GM19463 (cell line): ENCODE results near the gene LDLRAD4.

ENCODE experiments used
- ATAC-seq: cut with Tn5 transposase; IDR thresholded peaks from one replicate; pipeline ENCODE4 v1.9.1; 2021; ENCODE audit warnings: mild to moderate bottlenecking, moderate library complexity; ENCODE audit not compliant: unreplicated experiment

The LDLRAD4 gene

DNA sequence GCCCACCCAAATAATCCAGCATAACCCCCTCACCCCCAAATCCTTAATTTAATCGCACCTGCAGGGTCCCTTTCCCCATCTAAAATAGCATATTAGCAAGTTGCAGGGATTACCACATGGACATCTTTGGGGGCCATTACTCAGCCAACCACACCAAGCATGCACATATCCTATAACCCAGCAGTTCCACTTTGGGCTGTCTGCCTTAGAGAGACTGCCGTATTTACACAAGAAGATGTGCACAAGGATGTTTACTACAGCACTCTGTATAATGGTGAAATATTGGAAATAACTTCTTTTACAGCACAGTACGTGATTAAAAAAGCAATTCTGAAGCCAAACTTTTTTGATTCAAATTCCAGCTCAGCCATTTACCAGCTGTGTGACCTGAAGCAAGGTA, 17.3 kb upstream of the LDLRAD4 start:
- no peak for ATAC-seq

DNA sequence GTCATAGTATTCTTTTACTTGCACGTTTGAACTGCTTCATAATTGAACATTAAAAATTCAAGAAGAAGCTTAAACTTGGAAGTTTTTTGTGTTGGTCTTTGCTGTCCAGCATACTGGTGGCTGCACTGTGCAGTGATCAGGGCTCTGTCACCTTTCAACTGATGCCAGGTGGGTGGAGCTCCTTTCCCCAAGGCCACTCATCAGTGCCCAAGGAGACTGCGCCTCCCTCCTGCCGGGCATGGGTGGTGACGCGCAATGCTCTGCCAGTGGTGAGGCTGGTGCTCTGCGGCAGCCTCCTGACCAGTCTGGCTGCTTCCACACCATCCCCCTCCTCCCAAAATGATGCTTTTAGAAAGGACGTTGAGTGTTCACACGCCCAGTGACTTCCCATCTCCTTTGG, 16.0 kb upstream of the LDLRAD4 start:
- no peak for ATAC-seq

DNA sequence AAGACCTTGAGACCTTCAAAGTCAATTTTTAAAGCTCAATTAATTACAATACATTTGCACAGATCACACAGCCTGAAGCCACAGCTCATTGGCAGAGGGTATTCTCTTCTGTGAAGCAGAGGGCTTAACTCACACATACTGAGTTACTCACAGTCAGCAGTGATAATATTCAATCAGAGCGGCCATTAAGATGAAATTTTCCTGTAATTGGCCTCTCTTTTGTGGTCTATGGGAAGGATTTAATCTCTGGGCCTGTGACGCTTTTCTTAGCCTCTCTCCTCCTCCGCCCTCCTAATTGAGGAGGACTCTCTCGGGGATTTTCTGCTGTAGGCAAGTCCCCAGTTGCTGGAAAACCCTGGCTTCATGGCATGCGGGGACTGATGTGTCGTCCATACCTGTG, 12.3 kb upstream of the LDLRAD4 start:
- no peak for ATAC-seq

DNA sequence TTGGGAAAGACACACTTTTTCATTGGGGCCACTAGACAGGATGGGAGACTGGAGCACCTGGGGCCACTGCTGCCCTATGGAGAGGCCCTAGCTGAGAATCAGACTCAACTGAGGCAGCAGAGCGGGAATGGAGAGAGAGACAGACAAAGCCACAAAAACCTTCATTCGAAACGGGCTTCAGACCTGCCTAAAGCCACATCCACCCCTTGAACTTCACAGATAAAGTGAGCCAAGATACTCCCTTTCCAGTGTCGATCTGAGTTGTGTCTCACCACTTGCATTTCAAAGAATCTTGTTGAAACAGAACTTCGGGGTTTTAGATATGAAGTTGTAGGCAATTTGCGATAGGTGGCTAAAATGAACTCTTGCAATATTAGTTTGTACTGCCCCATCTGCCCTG, 11.3 kb upstream of the LDLRAD4 start:
- ATAC-seq = no peak

DNA sequence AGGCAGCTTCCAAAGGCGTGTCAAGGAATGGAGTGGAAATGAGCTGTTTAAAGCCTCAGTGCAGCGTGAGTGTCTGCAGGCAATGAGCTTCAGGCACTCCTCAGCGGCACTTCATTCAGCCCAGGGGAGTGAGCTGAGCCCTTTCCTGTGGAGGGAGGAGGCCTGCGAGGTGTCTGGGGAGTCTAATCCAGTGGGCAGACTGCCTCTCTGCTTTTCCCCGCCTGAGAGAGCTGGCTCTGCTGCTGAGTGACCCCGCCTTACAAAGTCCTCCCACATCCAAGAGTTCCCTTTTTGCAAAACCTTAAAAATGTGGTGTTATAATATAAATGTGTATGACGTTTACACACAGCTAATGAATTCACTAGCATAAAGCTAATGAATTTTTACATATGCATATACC, 7.0 kb upstream of the LDLRAD4 start:
- ATAC-seq = no peak

DNA sequence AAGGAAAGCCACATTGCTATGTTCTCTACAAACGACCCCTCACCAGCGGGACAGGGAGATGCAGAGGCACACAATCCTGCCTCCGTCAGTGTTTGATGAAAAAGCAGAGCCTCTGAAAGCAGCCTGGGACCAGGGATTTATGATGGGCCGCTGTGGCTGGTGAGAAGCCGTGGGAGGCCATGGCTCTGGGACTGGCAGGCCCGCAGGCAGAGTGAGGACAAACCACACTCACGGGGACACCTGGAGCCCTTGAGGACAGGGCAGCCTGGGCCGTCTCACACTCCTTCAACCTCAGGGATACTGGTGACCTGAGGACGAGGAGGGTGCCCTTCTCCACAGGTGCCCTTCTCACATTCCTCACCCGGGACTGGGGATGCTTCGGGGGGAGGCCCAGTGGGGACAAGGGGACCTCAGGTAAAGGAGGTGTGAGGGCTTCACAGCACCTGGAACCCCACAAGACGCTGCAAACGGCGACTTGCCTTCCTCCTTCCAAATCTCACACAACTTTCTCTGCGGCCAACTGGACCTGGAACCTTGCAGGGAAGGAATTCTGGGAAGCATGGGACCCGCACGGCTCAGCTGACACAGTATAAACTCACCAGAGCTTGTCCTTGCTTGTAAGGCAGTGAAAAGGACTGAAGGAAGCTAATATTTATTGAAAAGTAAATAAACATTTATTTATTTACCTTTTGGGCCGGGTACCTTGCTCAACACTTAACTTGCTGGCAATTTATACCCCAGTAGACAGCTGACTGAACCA, 5.3 kb upstream of the LDLRAD4 start:
- no peak for ATAC-seq

DNA sequence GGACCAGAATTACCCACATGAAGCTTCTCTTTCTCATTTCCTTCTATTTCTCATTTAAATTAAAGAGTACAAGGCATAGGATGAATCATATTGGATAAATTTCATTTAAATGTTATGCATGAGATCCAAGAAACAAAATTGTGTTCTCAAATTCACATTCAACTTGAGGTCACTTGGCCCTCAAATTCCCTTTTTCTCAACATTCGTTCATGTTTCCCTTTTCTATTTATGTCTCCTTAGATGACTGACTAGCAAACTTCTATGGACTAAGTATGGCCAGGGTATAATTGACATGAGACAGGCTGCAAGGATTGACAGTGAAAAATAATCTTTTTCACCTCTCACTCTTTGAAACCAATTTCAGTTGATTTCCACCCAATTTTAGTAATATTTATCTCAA, 4.0 kb upstream of the LDLRAD4 start:
- ATAC-seq = no peak

DNA sequence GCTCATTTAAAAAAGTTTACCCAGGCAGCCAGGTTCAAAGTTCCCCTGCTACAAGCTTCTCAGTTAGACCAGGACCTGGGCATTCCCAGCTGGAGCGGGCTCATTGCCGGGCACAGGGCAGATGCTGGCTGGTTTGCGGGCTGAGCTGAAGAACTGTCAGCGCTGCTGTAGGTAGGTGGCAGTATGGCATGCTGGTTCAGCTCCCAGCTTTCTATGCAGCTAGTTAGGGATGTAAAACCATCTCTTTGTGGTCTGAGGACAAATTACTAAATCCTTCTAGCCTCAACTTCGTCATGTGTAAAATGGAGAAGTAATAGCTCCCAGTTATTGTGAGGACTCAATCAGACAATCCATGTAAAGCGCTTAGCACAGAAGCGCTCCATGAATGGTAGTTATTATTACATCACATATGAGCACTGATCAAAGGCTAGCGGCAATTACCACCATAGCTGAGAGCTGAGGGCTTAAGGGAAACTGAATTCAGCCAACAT, 2.4 kb upstream of the LDLRAD4 start:
- peak; percentile 49 for ATAC-seq

DNA sequence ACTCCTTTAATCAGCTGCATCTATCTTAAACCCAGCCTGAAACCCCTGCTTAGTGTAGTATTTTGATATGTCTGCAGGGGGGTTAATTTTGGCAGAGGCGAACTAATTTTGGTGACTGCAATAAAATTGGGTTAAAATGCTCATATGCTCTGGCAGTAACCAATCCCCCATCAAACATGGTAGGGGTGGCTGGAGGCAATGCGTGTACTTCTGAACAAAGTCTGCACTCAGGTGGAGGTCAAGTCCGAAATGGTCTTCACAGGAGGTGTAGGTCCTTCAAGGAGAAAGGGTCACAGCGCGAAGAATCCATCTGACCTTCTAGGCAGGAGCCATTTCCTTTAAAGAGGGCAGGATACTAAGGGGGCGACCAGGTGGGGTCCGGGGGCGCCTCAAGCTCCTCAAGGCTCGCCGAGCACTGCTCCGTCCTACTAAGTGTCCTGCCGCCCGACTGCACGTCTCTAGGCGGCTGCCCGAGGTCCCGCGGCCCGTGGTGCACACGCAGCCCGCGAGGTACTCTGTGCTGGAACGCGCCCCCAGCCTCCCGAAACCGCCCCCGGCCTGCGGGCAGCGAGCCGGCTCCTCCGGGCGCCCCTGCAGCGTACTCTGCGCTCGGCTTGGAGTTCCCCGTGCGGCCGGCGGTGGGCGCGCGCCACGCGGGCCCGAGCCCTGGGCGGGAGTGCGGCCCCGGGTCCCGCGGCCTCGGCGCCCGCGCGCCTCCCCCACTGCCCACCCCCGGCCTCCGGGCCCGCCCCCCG, 1.7 kb upstream of the LDLRAD4 start:
- no peak for ATAC-seq

DNA sequence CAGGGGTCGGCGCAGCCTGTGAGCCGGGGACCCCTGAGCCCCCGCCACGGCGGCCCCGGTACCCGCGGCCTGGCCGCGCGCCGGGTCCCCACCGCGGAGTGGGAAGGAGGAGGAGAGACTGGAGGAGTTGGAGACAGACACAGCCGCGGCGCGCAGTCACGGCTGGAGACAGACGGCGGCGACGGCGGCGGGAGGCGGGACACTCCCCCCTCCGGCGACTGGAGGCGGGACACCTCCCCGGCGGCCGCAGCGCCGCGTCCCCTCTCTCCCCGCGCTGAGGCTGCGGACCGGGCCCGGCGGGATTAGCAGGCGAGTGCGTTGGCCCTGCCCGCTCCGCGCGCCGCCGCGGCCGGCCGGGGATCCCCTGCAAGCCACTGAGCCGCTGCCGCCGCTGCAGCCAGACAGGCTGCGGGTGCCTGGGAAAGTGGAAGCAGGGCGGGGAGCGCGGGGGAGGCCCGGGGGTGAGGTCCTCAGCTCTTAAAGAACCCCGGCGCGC, 1.0 kb upstream of the LDLRAD4 start:
- ATAC-seq = no peak

DNA sequence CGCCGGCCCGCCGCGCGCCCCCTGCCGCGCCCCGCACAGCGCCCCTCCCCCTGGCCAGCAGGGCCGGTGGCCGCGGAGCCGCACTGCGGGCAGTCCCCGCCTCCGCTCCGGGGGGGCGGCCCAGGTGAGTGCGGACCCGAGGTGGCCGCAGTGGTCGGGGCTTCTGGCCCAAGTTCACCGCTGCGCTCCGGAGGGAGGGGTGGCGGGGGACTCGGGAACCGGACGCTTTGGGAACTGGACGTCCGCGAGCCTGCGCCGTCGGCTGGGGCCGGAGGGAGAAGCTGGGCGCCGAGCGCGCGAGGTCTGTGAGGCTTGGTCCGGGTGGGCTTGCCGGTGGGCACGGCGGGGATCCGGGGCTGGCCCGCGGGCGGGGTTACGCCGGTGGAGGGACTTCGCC, 591 bp upstream of the LDLRAD4 start:
- ATAC-seq = no peak

DNA sequence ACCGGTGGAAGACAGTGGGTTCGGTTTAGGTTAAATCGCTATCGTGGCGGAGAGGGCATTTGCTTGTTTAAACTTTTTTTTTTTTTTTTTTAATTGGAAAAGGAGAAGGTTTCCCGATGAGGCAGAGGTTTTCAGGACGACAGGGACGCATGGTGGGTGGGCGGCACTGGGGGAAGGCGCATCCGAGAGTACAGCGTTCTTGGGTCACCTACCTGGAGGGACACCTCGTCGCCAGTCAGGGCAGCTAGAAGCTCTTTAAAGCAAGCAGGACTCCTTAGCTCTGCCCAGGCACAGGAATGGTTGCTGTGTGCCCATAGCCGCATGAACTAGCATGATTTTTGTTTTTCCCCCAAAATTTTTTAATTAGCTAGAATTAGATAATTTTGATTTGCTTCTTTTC, 437 bp downstream of the LDLRAD4 start:
- no peak for ATAC-seq

DNA sequence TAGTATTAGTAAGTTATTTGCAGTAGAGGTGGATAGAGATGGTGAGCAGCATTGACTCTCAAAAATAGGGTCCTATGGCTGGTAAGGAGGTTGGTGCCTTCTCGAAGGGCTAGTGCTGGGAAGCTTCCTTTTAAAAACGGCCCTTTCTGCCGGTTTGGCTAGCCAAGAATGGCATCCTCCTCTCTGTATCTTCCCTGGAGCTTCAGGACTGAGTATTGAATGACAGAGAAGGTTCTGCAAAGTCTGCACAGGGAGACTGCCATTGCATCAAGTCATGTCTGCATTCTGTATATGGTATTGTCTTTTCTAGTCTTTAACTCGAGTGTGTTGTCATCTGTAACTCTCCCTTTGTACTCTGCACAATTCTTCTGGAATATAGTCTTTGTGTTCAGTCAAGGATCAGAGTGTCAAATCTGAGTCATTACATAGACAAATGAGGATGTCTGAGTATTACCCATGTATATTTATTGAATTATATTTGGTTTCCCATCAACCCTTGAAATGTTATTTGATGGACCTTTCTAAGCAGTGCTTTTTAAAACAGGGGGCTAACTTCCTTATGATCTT, 1.1 kb downstream of the LDLRAD4 start:
- ATAC-seq = no peak

DNA sequence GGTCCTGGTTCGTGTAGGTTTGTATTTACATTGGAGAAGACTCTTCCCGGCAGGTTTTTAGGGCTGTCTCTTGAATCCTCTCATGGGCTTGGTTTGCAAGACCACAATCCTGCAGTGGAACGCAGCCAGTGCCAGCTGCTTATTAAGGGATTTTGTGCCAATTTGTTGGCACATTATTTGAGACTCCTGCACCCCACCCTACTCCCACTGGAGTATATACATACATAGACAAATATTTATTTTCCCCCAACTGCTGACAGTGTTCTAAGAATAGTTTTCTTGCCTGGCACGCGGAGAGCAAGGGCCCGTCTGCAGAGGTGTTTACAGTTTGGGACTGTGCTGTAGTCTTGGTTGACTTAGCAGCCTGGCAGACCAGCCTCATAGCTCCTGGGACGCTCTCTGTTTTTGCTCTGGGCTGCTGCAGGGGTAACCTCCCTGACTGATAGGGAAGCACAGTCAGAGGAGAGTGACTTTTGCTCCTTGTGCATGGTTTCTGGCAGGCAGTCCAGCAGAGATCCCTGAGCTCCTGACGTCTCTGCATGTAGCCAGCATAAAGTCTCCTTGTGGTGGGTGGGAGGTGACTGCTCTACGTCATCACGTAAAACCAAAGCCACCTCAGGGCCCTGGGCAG, 1.9 kb downstream of the LDLRAD4 start:
- ATAC-seq = no peak

DNA sequence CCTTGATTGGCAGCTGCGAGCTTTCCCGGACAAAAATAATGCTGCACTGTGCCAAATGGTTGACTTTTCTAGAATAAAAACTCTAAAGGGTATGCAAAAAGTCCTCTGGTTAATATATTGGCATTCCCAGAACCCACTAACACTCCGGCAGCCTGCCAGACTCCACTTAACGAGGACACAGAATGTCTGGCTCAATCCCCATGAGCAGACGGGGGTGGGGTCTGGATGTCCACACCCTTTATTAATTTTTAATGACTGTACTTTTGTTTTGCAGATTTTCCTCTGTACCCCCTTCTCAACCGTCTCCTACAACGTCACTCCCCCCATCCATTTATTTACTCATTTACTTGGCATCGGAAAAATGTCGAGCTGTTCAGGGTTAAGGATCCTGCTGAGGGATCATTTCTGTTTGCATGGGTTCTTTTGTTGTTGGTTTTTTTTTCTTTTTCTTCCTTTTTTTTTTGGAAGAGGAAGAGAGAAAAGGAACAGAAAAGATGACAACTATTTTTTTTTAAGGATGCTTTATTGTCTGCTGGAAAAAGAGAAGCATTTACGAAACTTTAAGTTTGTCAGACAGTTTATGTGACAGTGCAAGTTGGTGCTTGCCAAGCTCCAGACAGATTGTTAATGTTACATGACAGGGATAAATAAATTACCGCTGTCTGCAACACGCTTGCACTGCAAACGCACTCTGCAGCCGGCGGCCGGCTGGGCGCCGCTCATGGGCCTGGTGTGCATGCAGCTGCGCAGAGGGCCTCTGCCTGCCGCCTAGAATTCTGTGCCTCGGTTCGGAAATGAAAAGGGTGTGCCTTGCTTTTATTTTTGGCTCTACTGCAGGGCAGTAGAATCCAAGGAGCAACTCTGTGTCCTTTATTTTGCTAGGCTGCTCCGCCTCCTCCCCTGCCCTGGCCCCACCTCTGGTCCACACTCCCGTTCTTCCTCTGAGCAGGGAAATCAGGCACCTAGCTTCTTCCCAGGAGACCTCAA, 3.6 kb downstream of the LDLRAD4 start:
- no peak for ATAC-seq

DNA sequence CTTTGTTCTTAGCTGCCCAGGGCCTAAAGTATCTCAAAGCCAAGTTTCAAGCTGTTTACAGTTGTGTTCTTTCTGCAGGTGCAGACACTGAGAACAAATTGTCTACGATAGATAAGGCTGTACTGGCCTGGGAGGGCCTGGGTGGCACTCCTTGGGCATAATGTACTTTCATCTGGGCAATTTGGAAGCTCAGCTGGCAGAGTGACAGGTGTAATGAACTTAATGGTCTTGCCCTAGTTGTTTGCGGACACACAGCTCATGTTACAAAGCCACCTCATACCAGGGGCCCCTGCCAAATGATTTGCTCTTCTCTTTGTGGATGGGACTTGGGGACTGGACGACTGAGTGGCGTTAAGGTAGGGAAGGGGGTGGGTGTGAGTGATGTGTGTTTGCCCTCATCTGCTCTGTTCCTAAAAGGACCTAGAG, 4.3 kb downstream of the LDLRAD4 start:
- no peak for ATAC-seq

DNA sequence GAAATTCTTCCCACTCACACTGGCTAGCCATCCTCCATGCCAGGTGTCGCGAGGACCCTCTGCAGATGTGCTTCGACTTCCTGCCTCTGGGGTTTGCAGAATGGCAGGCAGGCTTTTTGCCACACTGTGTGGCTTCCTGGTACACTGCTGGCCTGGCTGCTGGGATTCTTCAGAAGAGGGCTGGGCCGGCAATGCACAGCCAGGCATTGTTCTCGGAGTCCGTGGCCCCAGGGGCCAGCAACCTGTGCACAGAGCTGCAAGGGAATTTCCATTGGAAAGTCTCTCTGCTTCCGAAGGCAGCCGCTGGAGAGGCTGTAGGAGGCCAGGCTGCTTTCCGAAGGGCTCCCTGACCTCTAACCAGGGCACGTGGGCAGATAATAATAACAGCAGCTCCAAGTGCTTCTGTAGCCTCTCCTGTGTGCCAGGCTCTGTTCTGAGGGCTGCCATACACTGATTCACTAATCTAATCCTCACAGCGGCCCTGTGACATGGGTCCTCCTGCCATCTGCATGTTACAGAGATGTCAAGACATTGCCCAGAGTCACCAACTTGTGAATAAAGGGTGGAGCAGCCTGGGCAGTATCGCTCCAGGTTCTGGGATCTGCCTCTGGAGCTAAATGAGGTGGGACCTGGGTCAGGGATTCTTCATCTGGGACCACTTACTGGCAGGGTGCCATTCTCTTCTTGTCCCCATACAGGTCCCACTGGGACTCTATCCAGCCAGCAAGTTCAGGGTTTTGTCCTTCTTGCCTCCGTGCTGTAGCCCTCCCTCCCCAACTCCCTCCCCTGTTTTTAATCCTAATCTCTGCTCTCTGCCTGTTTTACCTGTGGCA, 5.0 kb downstream of the LDLRAD4 start:
- ATAC-seq = no peak

DNA sequence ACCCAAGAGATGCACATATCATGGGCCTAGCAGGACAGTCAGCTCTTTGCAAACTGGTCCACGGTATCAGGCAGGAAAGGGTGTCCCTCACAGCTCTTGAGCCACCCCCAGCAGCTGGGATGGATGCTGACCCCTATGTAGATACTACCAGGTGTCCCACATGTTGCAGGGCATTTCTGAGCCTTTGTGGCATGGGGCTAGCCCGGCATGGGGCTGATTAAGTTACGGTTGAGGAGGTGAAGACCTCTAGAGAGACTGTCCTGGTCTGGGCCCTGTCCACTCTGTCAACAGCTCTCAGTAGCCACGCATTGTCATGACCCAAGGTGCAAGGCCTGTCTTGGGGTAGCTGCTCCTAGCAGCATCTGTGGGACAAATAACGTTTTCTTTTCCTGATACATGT, 6.7 kb downstream of the LDLRAD4 start:
- no peak for ATAC-seq

DNA sequence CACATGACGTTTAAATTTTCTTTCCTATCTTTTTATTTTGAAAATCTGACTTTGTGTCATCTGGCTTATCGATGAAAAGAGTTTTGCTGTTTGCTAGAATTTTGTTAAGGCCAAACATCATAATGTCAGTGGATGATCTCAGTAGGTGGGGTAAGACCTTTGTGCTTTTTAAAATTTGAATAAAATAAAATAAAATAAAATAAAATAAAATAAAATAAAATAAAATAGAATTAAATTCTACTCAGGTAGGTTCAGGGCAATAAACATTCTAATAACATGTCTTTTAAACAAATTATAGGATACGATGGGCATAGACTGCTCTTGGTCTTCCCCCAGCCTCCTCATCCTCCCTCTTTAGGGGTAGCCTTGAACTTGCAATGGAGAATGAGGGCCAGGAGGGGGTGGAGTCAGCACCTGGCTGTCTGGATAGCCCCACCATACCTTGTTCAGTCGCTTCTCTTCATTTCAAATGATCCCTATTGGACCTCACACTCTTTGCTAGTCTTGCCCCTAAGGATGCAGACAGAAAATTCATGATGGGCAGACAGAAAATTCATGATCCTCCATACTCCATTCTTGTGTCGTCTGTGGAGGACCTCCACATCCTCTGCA, 8.1 kb downstream of the LDLRAD4 start:
- ATAC-seq = no peak
